ENCODE results near the gene USP17L5. TPM values are rescaled to one million over a fixed set of nuclear protein-coding genes. Genes with fewer than 3 reads are reported as not detected.
"Not testable (repeated sequence)": the region's sequence is repeated elsewhere in the genome, so short reads cannot be mapped to it uniquely, and the experiment has no call there.

Gene USP17L5
- total RNA-seq, 1 donor from 2014 or later, result not detected

DNA sequence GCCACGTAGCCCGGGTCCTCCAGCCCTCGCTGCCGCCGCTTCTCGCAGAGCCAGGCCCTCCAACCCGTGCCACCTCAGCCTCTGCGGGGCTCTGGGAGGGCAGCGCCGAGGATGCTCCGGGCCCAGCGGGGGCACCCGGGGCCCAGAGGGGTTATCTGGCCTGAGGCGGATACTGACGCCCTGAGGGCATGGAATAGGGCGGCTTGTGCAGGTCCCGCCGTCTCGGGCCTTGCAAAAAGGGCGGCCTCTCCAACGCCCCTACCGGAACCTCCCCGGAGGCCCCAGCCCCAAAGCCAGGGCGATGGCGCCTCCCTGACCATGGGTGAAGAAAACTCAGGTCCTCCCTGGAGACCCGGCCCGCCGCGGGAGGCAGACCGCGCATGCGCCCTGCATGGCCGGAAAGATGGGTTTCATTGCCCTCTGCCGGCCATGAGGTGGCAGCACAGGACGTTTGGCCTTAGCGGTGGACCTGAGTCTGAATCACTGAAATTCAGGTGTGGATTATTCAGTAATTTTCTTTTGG, 41.9 kb downstream of the USP17L5 start:
- TF ChIP-seq, protein P1, sequence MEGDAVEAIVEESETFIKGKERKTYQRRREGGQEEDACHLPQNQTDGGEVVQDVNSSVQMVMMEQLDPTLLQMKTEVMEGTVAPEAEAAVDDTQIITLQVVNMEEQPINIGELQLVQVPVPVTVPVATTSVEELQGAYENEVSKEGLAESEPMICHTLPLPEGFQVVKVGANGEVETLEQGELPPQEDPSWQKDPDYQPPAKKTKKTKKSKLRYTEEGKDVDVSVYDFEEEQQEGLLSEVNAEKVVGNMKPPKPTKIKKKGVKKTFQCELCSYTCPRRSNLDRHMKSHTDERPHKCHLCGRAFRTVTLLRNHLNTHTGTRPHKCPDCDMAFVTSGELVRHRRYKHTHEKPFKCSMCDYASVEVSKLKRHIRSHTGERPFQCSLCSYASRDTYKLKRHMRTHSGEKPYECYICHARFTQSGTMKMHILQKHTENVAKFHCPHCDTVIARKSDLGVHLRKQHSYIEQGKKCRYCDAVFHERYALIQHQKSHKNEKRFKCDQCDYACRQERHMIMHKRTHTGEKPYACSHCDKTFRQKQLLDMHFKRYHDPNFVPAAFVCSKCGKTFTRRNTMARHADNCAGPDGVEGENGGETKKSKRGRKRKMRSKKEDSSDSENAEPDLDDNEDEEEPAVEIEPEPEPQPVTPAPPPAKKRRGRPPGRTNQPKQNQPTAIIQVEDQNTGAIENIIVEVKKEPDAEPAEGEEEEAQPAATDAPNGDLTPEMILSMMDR (IDR thresholded peaks at IDR 0.05; ENCODE audit: insufficient read depth, low read length, poor library complexity, severe bottlenecking), result peak; percentile 27
- not testable (repeated sequence) for DNase-seq (ENCODE audit: low read depth)

DNA sequence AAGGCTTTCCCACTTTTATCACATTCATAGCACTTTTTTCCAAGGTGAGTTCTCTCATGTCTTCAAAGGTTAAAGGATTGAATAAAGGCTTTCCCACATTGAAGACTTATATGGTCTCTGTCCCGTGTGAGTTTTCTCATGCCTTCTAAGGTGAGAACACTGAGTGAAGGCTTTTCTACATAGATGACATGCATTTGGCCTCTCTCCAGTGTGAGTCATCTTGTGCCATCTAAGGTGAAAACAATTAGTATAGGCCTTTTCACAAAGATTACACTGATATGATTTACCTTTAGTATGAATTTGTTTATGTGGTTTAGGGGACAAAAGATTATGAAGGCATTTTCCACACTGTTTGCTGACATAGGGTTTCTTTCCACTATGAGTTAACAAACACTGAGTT, 44.9 kb downstream of the USP17L5 start:
- H3K27me3 ChIP-seq (ENCODE audit: control insufficient read depth, insufficient read depth, low read length), result no peaks in the 10 kb centered on the region

More for the DNA sequence above, 41.9 kb downstream of the USP17L5 start:
- peak overlapping the region; percentile 48 for H3K4me3 ChIP-seq (ENCODE audit: low read depth, low read length)
- not testable (repeated sequence) for H3K36me3 ChIP-seq (ENCODE audit: control insufficient read depth, insufficient read depth, low read length); H3K27me3 ChIP-seq (ENCODE audit: control insufficient read depth, insufficient read depth, low read length)

DNA sequence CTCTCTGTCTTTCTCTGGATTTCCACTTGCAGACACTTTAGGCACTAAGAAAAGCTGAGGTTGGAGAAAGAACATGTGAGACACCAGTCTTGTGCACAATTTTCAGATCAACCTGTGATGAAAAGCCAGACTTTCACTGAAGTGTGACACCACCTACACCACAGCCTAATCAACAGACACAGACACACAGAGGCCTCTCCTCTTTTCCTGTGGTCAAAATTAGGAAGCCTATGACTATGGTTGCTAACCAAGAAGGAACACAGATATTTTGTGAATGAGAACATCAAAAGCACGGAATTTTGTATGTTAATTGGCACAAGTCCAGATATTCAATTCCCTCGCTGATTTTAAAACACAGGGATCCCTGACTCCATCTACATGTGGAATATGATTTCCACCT, 49.8 kb downstream of the USP17L5 start:
- not testable (repeated sequence) for H3K4me3 ChIP-seq (ENCODE audit: low read depth, low read length); H3K36me3 ChIP-seq (ENCODE audit: control insufficient read depth, insufficient read depth, low read length); H3K27me3 ChIP-seq (ENCODE audit: control insufficient read depth, insufficient read depth, low read length); DNase-seq (ENCODE audit: low read depth)

More for the DNA sequence above, 44.9 kb downstream of the USP17L5 start:
- TF ChIP-seq, protein P1 (IDR thresholded peaks at IDR 0.05; ENCODE audit: insufficient read depth, low read length, poor library complexity, severe bottlenecking), result no peak
- Histone ChIP-seq H3K4me3 (ENCODE audit: low read depth, low read length) (no peak overlapping the region), H3K36me3 (ENCODE audit: control insufficient read depth, insufficient read depth, low read length) (no peaks in the 10 kb centered on the region)
- peak; percentile 2 for DNase-seq (ENCODE audit: low read depth)

Other genes with a start within 250 kb of the USP17L5 start
- not detected in 2 replicates for gene FAM90A26, start 169.0 kb upstream of the USP17L5 start, total RNA-seq
- not detected in 2 replicates for gene USP17L10, start 128.7 kb upstream of the USP17L5 start, total RNA-seq
- gene USP17L11, start 124.0 kb upstream of the USP17L5 start, total RNA-seq, result not detected in 2 replicates
- gene USP17L12, start 119.3 kb upstream of the USP17L5 start, total RNA-seq, result not detected in 2 replicates
- not detected in 2 replicates for gene USP17L13, start 114.5 kb upstream of the USP17L5 start, total RNA-seq
- not detected in 2 replicates for gene USP17L15, start 105.0 kb upstream of the USP17L5 start, total RNA-seq
- gene USP17L17, start 95.5 kb upstream of the USP17L5 start, total RNA-seq, result not detected in 2 replicates
- gene USP17L18, start 90.8 kb upstream of the USP17L5 start, total RNA-seq, result not detected in 2 replicates
- gene USP17L19, start 86.0 kb upstream of the USP17L5 start, total RNA-seq, result not detected in 2 replicates
- gene USP17L20, start 81.3 kb upstream of the USP17L5 start, total RNA-seq, result not detected in 2 replicates
- not detected in 2 replicates for gene USP17L21, start 76.5 kb upstream of the USP17L5 start, total RNA-seq
- not detected in 2 replicates for gene USP17L22, start 71.8 kb upstream of the USP17L5 start, total RNA-seq
- gene USP17L24, start 14.2 kb upstream of the USP17L5 start, total RNA-seq, result not detected in 2 replicates
- gene USP17L25, start 9.5 kb upstream of the USP17L5 start, total RNA-seq, result not detected in 2 replicates
- not detected in 2 replicates for gene USP17L26, start 4.7 kb upstream of the USP17L5 start, total RNA-seq
- not detected in 2 replicates for gene USP17L27, start 4.7 kb downstream of the USP17L5 start, total RNA-seq
- gene USP17L28, start 9.5 kb downstream of the USP17L5 start, total RNA-seq, result not detected in 2 replicates
- not detected in 2 replicates for gene USP17L29, start 14.2 kb downstream of the USP17L5 start, total RNA-seq
- not detected in 2 replicates for gene USP17L30, start 23.7 kb downstream of the USP17L5 start, total RNA-seq
- gene DEFB131A, start 105.0 kb downstream of the USP17L5 start, total RNA-seq, result not detected in 2 replicates

Data from kidney epithelial cell (primary cell).